B cell (primary cell): ENCODE measurements around the gene ARHGAP30. TPM values are rescaled to one million over a fixed set of nuclear protein-coding genes. Genes with fewer than 3 reads are reported as not detected.
A peak's percentile ranks its signal among the peaks of the same experiment; 100 is the strongest.

Experiments
- ATAC-seq: fragments of 200-7000 bp; cut with Tn5 transposase; one replicate; pipeline ENCODE4 v1.10.0; 2021; ENCODE audit warnings: low read depth, mild to moderate bottlenecking, moderate number of reproducible peaks, moderate library complexity
- CTCF ChIA-PET: fragments of 350-600 bp; sonication (Branson Sonifier 250); formaldehyde crosslinking; loops from one replicate; lab custom pipeline; 2021; ENCODE audit warnings: antibody characterized with exemption, inconsistent platforms; lab: Charles Lee
- POLR2A ChIA-PET: fragments of 350-600 bp; sonication (Branson Sonifier 250); formaldehyde crosslinking; loops from one replicate; lab custom pipeline; 2021; ENCODE audit warnings: antibody characterized with exemption; lab: Charles Lee
- DNase-seq: peaks from one replicate; pipeline ENCODE4 v3.0.0; 2013
- H2AFZ ChIP-seq: 2 replicates; pipeline ENCODE4 v1.6.1; 2012; ENCODE audit warnings: mild to moderate bottlenecking, low read depth, low read length; ENCODE audit not compliant: insufficient read depth, poor library complexity, severe bottlenecking
- H3K27ac ChIP-seq, 2 donors: 1 replicate in 1 of 2; 2 replicates in 1 of 2; pipeline ENCODE4 v1.5.1; 2012 to 2013; ENCODE audit warnings: low read length in 2 of 2, mild to moderate bottlenecking in 2 of 2, moderate library complexity in 1 of 2
- H3K27me3 ChIP-seq, 4 experiments: fragments of 200-600 bp in 1 of 4; sonication (generic) in 1 of 4; replicated peaks in 1 of 4; 1 replicate in 2 of 4; 2 replicates in 2 of 4; pipeline versions ENCODE4 v1.6.1 to v1.7.0; 2013 to 2016; ENCODE audit warnings: low read length in 3 of 4, mild to moderate bottlenecking in 2 of 4, mixed read lengths in 1 of 4, moderate library complexity in 1 of 4; ENCODE audit not compliant: insufficient read depth in 4 of 4, control insufficient read depth in 3 of 4; ENCODE audit errors: control extremely low read depth in 1 of 4
- H3K36me3 ChIP-seq, 2 experiments: replicated peaks in 1 of 2; 1 replicate in 1 of 2; 2 replicates in 1 of 2; pipeline versions ENCODE4 v1.6.1 to v1.7.1; 2013; ENCODE audit warnings: low read length in 1 of 2; ENCODE audit not compliant: insufficient read depth in 2 of 2, control insufficient read depth in 1 of 2; ENCODE audit errors: control extremely low read depth in 1 of 2, extremely low read depth in 1 of 2
- H3K4me1 ChIP-seq, 2 donors: fragments of 200-600 bp in 1 of 2; sonication (generic) in 1 of 2; 1 replicate in 1 of 2; 2 replicates in 1 of 2; pipeline versions ENCODE4 v1.5.1 to v1.6.1; 2013 to 2017; ENCODE audit warnings: low read length in 2 of 2; ENCODE audit not compliant: control insufficient read depth in 2 of 2, insufficient read depth in 2 of 2
- H3K4me2 ChIP-seq: replicated peaks from 2 replicates; pipeline ENCODE3; 2012; ENCODE audit warnings: mild to moderate bottlenecking, low read depth, low read length; ENCODE audit not compliant: poor library complexity, severe bottlenecking
- H3K4me3 ChIP-seq, 5 experiments: fragments of 200-600 bp in 1 of 5; sonication (generic) in 1 of 5; 1 replicate in 3 of 5; 2 replicates in 2 of 5; pipeline versions ENCODE4 v1.5.1 to v1.7.0; 2011 to 2016; ENCODE audit warnings: low read length in 4 of 5, mild to moderate bottlenecking in 4 of 5, low read depth in 2 of 5, control low read depth in 1 of 5, moderate library complexity in 1 of 5; ENCODE audit not compliant: insufficient read depth in 1 of 5; ENCODE audit errors: control extremely low read depth in 1 of 5, extremely low read depth in 1 of 5
- H3K79me2 ChIP-seq: fragments of 200-600 bp; sonication (generic); one replicate; pipeline ENCODE4 v1.6.0; 2016; ENCODE audit warnings: low read length; ENCODE audit not compliant: control insufficient read depth, insufficient read depth
- H3K9ac ChIP-seq: fragments of 200-600 bp; sonication (generic); 2 replicates; pipeline ENCODE4 v1.6.1; 2017; ENCODE audit warnings: mild to moderate bottlenecking, low read length, moderate library complexity
- H3K9me3 ChIP-seq, 3 donors: one replicate each; pipeline versions ENCODE4 v1.6.1 to v1.7.1; 2013; ENCODE audit warnings: low read length in 2 of 3; ENCODE audit not compliant: control insufficient read depth in 2 of 3, insufficient read depth in 1 of 3; ENCODE audit errors: control extremely low read depth in 1 of 3
- H4K20me1 ChIP-seq: 2 replicates; pipeline ENCODE4 v1.6.0; 2012; ENCODE audit warnings: mild to moderate bottlenecking, low read length; ENCODE audit not compliant: insufficient read depth, control insufficient read depth, poor library complexity, severe bottlenecking
- H3K27ac Mint-ChIP-seq: one replicate; pipeline ENCODE4 v1.8.0; 2021; ENCODE audit warnings: mixed read lengths
- H3K27me3 Mint-ChIP-seq: one replicate; pipeline ENCODE4 v1.8.0; 2021; ENCODE audit warnings: mixed read lengths
- H3K4me1 Mint-ChIP-seq: one replicate; pipeline ENCODE4 v1.8.0; 2021; ENCODE audit warnings: mixed read lengths
- H3K4me3 Mint-ChIP-seq: one replicate; pipeline ENCODE4 v1.8.0; 2021; ENCODE audit warnings: mixed read lengths
- H3K9me3 Mint-ChIP-seq: one replicate; pipeline ENCODE4 v1.8.0; 2022; ENCODE audit warnings: mixed read lengths; ENCODE audit not compliant: insufficient read depth
- EZH2 ChIP-seq: IDR thresholded peaks from 2 replicates; pipeline ENCODE4 v1.6.1; 2012; ENCODE audit warnings: borderline replicate concordance, low read depth, mild to moderate bottlenecking, moderate library complexity, low read length; ENCODE audit not compliant: insufficient read depth, poor library complexity, severe bottlenecking
- WGBS: methylation state at CpG from one replicate; pipeline ENCODE4 v1.1.5; 2013; ENCODE audit warnings: missing lambda C conversion rate; ENCODE audit not compliant: insufficient coverage; 5-methylcytosine and 5-hydroxymethylcytosine counted together
- intact Hi-C: fragments of 100-400 bp; cut with micrococcal nuclease; formaldehyde crosslinking; loops from one replicate; pipeline ENCODE4 v1.10.0; 2022
- polyA plus RNA-seq: library from polyadenylated mRNA; depleted of rRNA; stranded (reverse); fragments of >200 nt; gene quantifications from 2 replicates; pipeline ENCODE4 v1.2.3, GENCODE V29; 2012
- total RNA-seq, 2 donors: library from RNA; stranded (reverse); fragments of 120-200 nt in 1 of 2; gene quantifications; 1 replicate in 1 of 2; 2 replicates in 1 of 2; pipeline versions ENCODE4 v1.2.3 to v1.2.4, GENCODE V29; 2013 to 2022
- TF ChIP-seq, protein P1 (sequence below): fragments of 200-600 bp; IDR thresholded peaks from one replicate; pipeline ENCODE4 v1.8.0; 2022; ENCODE audit warnings: antibody characterized with exemption, mild to moderate bottlenecking

ARHGAP30 gene
- total and polyA plus RNA-seq, 2 donors (not counting 1 experiment from before 2014, with no cell fraction given): 122 to 146 TPM

DNA sequence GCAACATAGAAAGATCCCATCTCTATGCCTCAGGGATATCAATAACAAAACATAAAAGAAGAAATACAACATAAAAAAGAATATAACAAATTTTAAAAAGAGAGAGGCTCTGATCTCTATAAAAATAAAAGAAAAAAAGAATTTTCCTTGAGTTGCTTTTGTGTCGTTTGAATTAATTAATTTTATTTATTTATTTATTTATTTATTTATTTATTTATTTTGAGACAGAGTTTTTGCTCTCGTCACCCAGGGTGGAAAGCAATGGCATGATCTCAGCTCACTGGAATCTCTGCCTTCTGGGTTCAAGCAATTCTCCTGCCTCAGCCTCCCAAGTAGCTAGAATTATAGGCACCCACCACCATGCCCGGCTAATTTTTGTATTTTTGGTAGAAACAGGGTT lies 57.3 kb downstream of the ARHGAP30 start:
- POLR2A ChIA-PET: interaction anchor here (0.9 kb wide), 1 partner anchor 85 kb away, joined by 4 read pairs; no protein-coding TSS in a partner anchor

DNA sequence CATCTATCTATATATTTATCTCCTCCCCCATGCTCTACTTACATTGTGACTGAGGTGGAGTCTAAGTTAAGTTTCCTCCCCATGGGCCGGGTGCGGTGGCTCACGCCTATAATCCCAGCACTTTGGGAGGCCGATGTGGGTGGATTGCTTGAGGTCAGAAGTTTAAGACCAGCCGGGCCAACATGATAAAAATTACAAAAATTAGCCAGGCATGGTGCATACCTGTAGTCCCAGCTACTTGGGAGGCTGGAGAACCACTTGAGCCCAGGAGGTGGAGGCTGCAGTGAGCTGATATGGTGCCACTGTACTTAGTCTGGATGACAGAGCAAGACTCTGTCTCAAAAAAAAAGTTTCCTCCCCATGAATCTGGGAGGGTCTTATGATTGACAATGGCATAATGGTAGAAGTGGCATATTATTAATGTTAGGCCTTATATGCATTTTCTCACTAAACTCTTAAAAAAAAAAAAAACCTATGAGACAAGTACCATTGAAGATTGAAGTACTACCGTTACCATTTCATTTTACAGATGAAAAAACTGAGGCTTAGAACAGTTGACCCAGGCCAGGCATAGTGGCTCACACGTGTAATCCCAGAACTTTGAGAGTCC lies 60.0 kb downstream of the ARHGAP30 start:
- H3K27ac Mint-ChIP-seq: no peak overlapping the region
- H2AFZ ChIP-seq: no peak overlapping the region
- no peak for DNase-seq
- H3K4me2 ChIP-seq: no peak overlapping the region
- no peak overlapping the region for H3K4me3 Mint-ChIP-seq
- TF ChIP-seq, protein P1, sequence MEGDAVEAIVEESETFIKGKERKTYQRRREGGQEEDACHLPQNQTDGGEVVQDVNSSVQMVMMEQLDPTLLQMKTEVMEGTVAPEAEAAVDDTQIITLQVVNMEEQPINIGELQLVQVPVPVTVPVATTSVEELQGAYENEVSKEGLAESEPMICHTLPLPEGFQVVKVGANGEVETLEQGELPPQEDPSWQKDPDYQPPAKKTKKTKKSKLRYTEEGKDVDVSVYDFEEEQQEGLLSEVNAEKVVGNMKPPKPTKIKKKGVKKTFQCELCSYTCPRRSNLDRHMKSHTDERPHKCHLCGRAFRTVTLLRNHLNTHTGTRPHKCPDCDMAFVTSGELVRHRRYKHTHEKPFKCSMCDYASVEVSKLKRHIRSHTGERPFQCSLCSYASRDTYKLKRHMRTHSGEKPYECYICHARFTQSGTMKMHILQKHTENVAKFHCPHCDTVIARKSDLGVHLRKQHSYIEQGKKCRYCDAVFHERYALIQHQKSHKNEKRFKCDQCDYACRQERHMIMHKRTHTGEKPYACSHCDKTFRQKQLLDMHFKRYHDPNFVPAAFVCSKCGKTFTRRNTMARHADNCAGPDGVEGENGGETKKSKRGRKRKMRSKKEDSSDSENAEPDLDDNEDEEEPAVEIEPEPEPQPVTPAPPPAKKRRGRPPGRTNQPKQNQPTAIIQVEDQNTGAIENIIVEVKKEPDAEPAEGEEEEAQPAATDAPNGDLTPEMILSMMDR: no peak
- no peak for TF ChIP-seq EZH2
- no peak overlapping the region for H3K4me3 ChIP-seq
- intact Hi-C loops: no loop called here
- H3K27me3 Mint-ChIP-seq: no peaks in the 10 kb centered on the region
- 96% methylated on average over 7 of the region's 7 CpGs for WGBS
- no peak overlapping the region for H3K27ac ChIP-seq
- H4K20me1 ChIP-seq: no peaks in the 10 kb centered on the region
- H3K36me3 ChIP-seq: peaks cover 0 to 2% of the 10 kb centered on the region in 2 experiments
- no peaks in the 10 kb centered on the region for H3K9me3 Mint-ChIP-seq
- peaks cover 20% of the 10 kb centered on the region for H3K4me1 Mint-ChIP-seq
- ChIA-PET POLR2A (no interaction called here), CTCF (interaction anchor here (1.7 to 5.4 kb wide), 2 partner anchors 13 to 20 kb away, joined by 7 to 45 read pairs; no protein-coding TSS in a partner anchor)
- H3K4me1 ChIP-seq: peaks cover 19 to 25% of the 10 kb centered on the region in 2 donors
- no peak for ATAC-seq
- no peaks in the 10 kb centered on the region for H3K27me3 ChIP-seq
- H3K79me2 ChIP-seq: peaks cover 45% of the 10 kb centered on the region
- no peak overlapping the region for H3K9ac ChIP-seq
- no peaks in the 10 kb centered on the region for H3K9me3 ChIP-seq

More for the DNA sequence above, 57.3 kb downstream of the ARHGAP30 start:
- no peaks in the 10 kb centered on the region for H4K20me1 ChIP-seq
- H3K27me3 ChIP-seq: no peaks in the 10 kb centered on the region
- Mint-ChIP-seq H3K27me3 (no peaks in the 10 kb centered on the region), H3K4me1 (peaks cover 22% of the 10 kb centered on the region), H3K4me3 (no peak overlapping the region), H3K27ac (no peak overlapping the region), H3K9me3 (no peaks in the 10 kb centered on the region)
- peak overlapping the region in 1 of 2 donors; percentile 86 for H3K27ac ChIP-seq
- H3K9me3 ChIP-seq: no peaks in the 10 kb centered on the region
- peaks cover 26% of the 10 kb centered on the region for H3K79me2 ChIP-seq
- H3K4me1 ChIP-seq: peaks cover 19 to 25% of the 10 kb centered on the region in 2 donors
- ATAC-seq (no peak), DNase-seq (no peak)
- TF ChIP-seq, protein P1: no peak
- intact Hi-C loops: no loop called here
- no peak overlapping the region for H2AFZ ChIP-seq
- peak overlapping the region; percentile 76 for H3K4me2 ChIP-seq
- H3K9ac ChIP-seq: no peak overlapping the region
- CTCF ChIA-PET: interaction anchor here (1.7 to 5.4 kb wide), 3 partner anchors 15 to 85 kb away, joined by 4 to 45 read pairs (median 15); partner anchors contain the start of gene ARHGAP30
- peaks cover 0 to under 1% of the 10 kb centered on the region in 2 experiments for H3K36me3 ChIP-seq
- WGBS: no CpG with 5 or more reads among the region's 3 CpGs
- H3K4me3 ChIP-seq: no peak overlapping the region
